NB4 (cell line): ENCODE data around the gene RBM5.

ENCODE experiments used
- DNase-seq: peaks from one replicate; pipeline ENCODE4 v3.0.0; 2010; ENCODE audit warnings: low read depth
- H3K4me3 ChIP-seq: one replicate; pipeline ENCODE4 v1.5.1; 2011; ENCODE audit warnings: mild to moderate bottlenecking, low read depth, low read length, moderate library complexity
- CTCF ChIP-seq: IDR thresholded peaks from one replicate; pipeline ENCODE4 v1.5.1; 2012; ENCODE audit warnings: low read depth, low read length
- MAX ChIP-seq: IDR thresholded peaks from 2 replicates; pipeline ENCODE4 v1.6.1; 2011; ENCODE audit warnings: low read depth, low read length
- MYC ChIP-seq: IDR thresholded peaks from 2 replicates; pipeline ENCODE4 v1.6.1; 2011; ENCODE audit warnings: low read depth, low read length
- POLR2A ChIP-seq: IDR thresholded peaks from 2 replicates; pipeline ENCODE4 v1.6.1; 2011; ENCODE audit warnings: mild to moderate bottlenecking; ENCODE audit not compliant: insufficient read length; ENCODE audit errors: extremely low read depth

Gene RBM5

GRCh38 chr3:50167069-50167840 lies 78.5 kb downstream of the RBM5 start:
- no peak overlapping the region for H3K4me3 ChIP-seq
- DNase-seq: no peak
- TF ChIP-seq MYC: no peak
- no peak for TF ChIP-seq CTCF
- TF ChIP-seq POLR2A: no peak
- no peak for TF ChIP-seq MAX

- no peak overlapping the region for H3K4me3 ChIP-seq
- no peak for TF ChIP-seq POLR2A
- no peak for TF ChIP-seq MAX
- no peak for TF ChIP-seq MYC
- no peak for TF ChIP-seq CTCF
- DNase-seq: no peak
These were observed 79.1 kb downstream of the RBM5 start for GRCh38 chr3:50167841-50168209.

GRCh38 chr3:50168388-50168787 lies 79.7 kb downstream of the RBM5 start:
- TF ChIP-seq POLR2A (no peak), MAX (no peak), CTCF (no peak), MYC (no peak)
- no peak for DNase-seq
- no peak overlapping the region for H3K4me3 ChIP-seq
